CD4-positive, alpha-beta T cell treated with Interleukin-15 for 1 hour (primary cell): ENCODE data around the gene NEDD9.
A peak's percentile ranks its signal among the peaks of the same experiment; 100 is the strongest.

ENCODE experiments used
- DNase-seq: peaks from one replicate; pipeline ENCODE4 v3.0.0-alpha.2; 2020

The NEDD9 gene

GRCh38 chr6:11214901-11215300, 17.6 kb downstream of the NEDD9 start:
- DNase-seq: no peak

GRCh38 chr6:11214084-11214833, 18.2 kb downstream of the NEDD9 start:
- no peak for DNase-seq

GRCh38 chr6:11213422-11214021, 18.9 kb downstream of the NEDD9 start:
- DNase-seq: no peak

- peak; percentile 72 for DNase-seq
These were observed 19.8 kb downstream of the NEDD9 start for GRCh38 chr6:11212664-11213063.

DNA sequence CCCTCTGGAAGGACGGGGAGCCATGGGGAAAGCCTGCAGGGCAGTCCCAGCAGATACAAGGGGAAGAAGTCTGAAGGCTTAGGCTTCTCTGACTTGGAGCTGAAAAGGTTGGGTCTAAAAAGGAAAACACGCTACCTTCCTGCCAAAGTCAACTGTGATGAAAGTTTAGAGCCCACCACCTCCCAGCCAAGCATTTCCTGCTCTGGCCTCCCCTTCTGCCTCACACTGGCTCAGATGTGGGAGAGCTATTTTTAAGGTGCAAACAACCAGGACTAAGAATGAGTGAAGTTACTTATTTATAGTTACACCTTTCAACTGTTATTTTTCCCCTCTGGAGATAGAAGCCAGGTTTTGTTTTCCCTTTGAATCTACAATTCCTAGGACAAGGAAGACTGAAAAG, 21.2 kb downstream of the NEDD9 start:
- no peak for DNase-seq

DNA sequence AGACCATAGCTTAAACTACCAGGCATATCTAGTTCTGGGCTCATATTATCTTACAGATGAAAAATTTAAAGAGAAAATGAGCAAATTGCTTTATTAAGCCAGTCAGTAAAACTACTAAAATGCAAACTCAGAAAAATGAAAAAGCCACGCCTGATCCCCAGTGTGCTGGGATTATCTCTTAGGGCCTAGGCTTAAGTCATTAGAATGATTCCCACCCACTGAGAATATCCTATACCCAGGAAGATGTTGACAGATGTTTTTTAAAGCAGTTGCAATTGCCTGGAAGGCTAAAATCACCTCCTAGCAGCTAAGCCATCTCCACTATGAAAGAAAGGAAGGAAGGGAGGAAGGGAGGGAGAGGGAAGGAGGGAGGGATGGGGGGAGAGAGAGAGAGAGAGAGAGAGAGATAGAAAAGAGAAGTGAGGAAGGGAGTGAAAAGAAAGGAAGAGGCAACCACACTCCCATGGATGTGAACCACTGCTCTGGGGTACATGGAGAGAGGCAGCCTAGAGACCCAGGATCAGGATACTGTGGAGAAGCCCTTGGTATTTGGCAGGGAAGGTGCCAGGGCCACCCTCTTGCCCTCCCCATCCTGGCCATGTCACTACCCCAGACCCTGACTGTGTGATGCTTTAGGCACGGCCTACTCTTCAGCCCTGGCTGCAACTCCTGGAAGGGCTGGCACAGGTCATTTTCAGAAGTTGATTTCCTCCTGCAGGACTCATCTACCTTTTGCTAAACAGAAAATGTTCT, 21.9 kb downstream of the NEDD9 start:
- no peak for DNase-seq

DNA sequence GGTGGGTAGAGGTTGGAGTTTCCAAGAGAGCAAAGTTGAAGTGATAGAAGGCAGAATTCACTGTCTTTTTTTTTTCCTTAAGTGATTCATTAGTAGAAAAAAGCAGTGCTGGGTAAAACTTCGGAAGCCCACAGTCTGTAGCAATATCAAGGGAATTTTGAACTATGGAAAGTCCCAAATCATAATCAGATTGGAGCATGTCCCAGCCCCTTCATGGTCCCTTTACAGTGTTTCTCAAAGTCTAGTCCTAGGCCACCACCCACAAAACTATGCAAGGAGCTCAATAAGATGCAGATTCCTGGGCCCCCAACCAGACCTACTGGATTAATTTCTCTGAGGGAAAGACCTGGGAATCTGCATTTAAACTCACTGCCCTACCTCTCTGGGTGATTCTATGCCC, 22.6 kb downstream of the NEDD9 start:
- DNase-seq: no peak

GRCh38 chr6:11209369-11209768, 23.1 kb downstream of the NEDD9 start:
- DNase-seq: no peak

DNA sequence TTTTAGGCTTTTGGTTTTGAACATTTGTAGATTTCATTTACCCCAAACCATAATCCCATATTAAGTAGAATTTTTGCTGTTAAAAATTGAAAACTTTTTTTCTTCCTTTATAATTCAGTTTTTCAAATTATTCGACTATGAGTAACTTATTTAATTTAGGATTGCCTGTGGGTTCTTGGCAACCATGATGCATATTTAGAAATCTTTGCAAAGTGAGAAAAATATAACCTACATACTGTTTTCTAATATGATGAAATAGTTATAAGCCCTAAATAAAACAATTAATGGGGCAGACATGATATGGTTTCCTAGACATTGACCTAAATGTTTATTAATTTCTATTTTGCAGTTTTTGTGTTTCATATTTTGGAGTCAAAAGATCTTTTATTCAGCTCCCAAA, 23.6 kb downstream of the NEDD9 start:
- no peak for DNase-seq

DNA sequence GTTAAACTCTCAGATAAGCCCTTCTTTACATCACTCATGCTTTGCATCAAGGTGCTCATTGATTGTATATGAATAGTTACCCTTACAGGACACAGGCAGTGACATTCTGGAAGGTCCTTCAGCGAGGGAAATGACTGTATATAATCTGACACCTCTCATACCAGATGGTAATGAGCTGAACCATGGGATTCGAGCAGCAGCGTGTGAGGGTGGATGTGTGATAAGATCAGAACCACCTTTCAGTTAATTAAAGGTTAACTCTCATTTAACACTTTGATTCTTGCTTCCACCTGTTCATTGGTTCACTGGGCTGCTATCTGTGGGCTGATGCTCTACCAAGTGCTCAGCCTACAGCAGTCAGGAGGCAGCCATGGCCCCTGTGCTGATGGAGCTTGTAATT, 24.2 kb downstream of the NEDD9 start:
- DNase-seq: no peak

- DNase-seq: peak; percentile 79
These were observed 25.1 kb downstream of the NEDD9 start for GRCh38 chr6:11207199-11207968.

DNA sequence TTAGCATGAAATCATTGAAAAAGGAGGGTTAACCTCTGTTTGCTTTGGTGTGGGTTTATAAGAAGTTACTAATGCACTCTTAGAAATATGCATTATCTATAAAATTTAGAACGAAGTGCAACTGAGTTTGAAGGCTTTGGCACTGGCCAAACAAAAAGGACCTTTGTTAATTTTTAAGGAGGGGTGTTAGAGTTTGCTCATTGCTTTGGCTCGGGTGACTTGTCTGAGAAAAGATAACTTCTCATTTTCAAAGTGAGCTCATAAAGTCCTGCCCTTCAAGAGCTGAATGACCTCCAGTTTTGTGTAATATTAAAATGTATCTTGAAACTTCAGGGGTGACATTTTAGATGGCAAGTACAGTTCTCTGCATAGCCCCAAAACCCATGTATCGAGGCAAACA, 25.9 kb downstream of the NEDD9 start:
- no peak for DNase-seq

GRCh38 chr6:11204794-11205366, 27.6 kb downstream of the NEDD9 start:
- DNase-seq: no peak

GRCh38 chr6:11204005-11204399, 28.5 kb downstream of the NEDD9 start:
- DNase-seq: no peak

- DNase-seq: no peak
These were observed 29.0 kb downstream of the NEDD9 start for GRCh38 chr6:11203306-11204004.

- DNase-seq: peak; percentile 62
These were observed 29.8 kb downstream of the NEDD9 start for GRCh38 chr6:11202513-11203305.

- no peak for DNase-seq
These were observed 30.5 kb downstream of the NEDD9 start for GRCh38 chr6:11201772-11202512.

- no peak for DNase-seq
These were observed 31.5 kb downstream of the NEDD9 start for GRCh38 chr6:11201015-11201414.

- no peak for DNase-seq
These were observed 32.1 kb downstream of the NEDD9 start for GRCh38 chr6:11200356-11200755.
